ENCODE results near the gene DSCAM. TPM values are rescaled to one million over a fixed set of nuclear protein-coding genes. Genes with fewer than 3 reads are reported as not detected.
A peak's percentile ranks its signal among the peaks of the same experiment; 100 is the strongest.

The DSCAM gene
- total RNA-seq, 4 donors from 2014 or later: not detected

GRCh38 chr21:40158366-40158765 is 688.6 kb downstream of the DSCAM start:
- no peak overlapping the region for H3K4me3 ChIP-seq (ENCODE audit: low read depth, poor library complexity, severe bottlenecking)
- peak in 1 of 2 donors; percentile 37 for DNase-seq (ENCODE audit: low spot score in 2 of 2)
- intact Hi-C loops (cut with DNase I; ENCODE audit: low total_unique reads): no loop called here
- TF ChIP-seq CTCF (IDR thresholded peaks at IDR 0.05) (no peak), POLR2A (IDR thresholded peaks at IDR 0.05) (no peak)
- WGBS, 2 donors: 47 to 50% methylated on average over 3 of the region's 3 CpGs

GRCh38 chr21:40155563-40155962 is 691.4 kb downstream of the DSCAM start:
- 70 to 77% methylated on average over 7 of the region's 7 CpGs for WGBS, 2 donors
- H3K4me3 ChIP-seq (ENCODE audit: low read depth, poor library complexity, severe bottlenecking): no peak overlapping the region
- peak in 1 of 2 donors; percentile 45 for DNase-seq (ENCODE audit: low spot score in 2 of 2)
- intact Hi-C loops (cut with DNase I; ENCODE audit: low total_unique reads): no loop called here
- no peak for TF ChIP-seq POLR2A (IDR thresholded peaks at IDR 0.05)
- TF ChIP-seq CTCF (IDR thresholded peaks at IDR 0.05): no peak

GRCh38 chr21:40153351-40153750 is 693.6 kb downstream of the DSCAM start:
- DNase-seq (ENCODE audit: low spot score in 2 of 2): peak in 1 of 2 donors; percentile 53

GRCh38 chr21:40152476-40152875 is 694.5 kb downstream of the DSCAM start:
- intact Hi-C loops (cut with DNase I; ENCODE audit: low total_unique reads): no loop called here
- peak in 1 of 2 donors; percentile 36 for DNase-seq (ENCODE audit: low spot score in 2 of 2)
- no peak overlapping the region for H3K4me3 ChIP-seq (ENCODE audit: low read depth, poor library complexity, severe bottlenecking)
- WGBS, 2 donors: 61 to 65% methylated on average over 5 of the region's 5 CpGs
- no peak for TF ChIP-seq POLR2A (IDR thresholded peaks at IDR 0.05)
- no peak for TF ChIP-seq CTCF (IDR thresholded peaks at IDR 0.05)

More at GRCh38 chr21:40153351-40153750, 693.6 kb downstream of the DSCAM start:
- intact Hi-C loops (cut with DNase I; ENCODE audit: low total_unique reads): no loop called here
- WGBS, 2 donors: 90 to 95% methylated on average over 4 of the region's 4 CpGs
- no peak overlapping the region for H3K4me3 ChIP-seq (ENCODE audit: low read depth, poor library complexity, severe bottlenecking)
- TF ChIP-seq CTCF (IDR thresholded peaks at IDR 0.05) (no peak), POLR2A (IDR thresholded peaks at IDR 0.05) (no peak)

GRCh38 chr21:40151611-40152010 is 695.3 kb downstream of the DSCAM start:
- 79 to 83% methylated on average over 3 of the region's 3 CpGs for WGBS, 2 donors
- H3K4me3 ChIP-seq (ENCODE audit: low read depth, poor library complexity, severe bottlenecking): no peak overlapping the region
- DNase-seq (ENCODE audit: low spot score in 2 of 2): peak in 1 of 2 donors; percentile 21
- intact Hi-C loops (cut with DNase I; ENCODE audit: low total_unique reads): no loop called here
- no peak for TF ChIP-seq CTCF (IDR thresholded peaks at IDR 0.05)
- TF ChIP-seq POLR2A (IDR thresholded peaks at IDR 0.05): no peak

GRCh38 chr21:40146216-40146837 is 700.6 kb downstream of the DSCAM start:
- DNase-seq (ENCODE audit: low spot score in 2 of 2): peak in 1 of 2 donors; percentile 37
- intact Hi-C loops (cut with DNase I; ENCODE audit: low total_unique reads): no loop called here
- H3K4me3 ChIP-seq (ENCODE audit: low read depth, poor library complexity, severe bottlenecking): no peak overlapping the region
- TF ChIP-seq CTCF (IDR thresholded peaks at IDR 0.05) (no peak), POLR2A (IDR thresholded peaks at IDR 0.05) (no peak)
- WGBS, 2 donors: 44 to 54% methylated on average over 10 of the region's 10 CpGs
